ENCODE data around the gene GPX2. TPM values are rescaled to one million over a fixed set of nuclear protein-coding genes. Genes with fewer than 3 reads are reported as not detected.

Gene GPX2
- total RNA-seq, 2 donors from 2014 or later, result 14.3 to 26.7 TPM

DNA sequence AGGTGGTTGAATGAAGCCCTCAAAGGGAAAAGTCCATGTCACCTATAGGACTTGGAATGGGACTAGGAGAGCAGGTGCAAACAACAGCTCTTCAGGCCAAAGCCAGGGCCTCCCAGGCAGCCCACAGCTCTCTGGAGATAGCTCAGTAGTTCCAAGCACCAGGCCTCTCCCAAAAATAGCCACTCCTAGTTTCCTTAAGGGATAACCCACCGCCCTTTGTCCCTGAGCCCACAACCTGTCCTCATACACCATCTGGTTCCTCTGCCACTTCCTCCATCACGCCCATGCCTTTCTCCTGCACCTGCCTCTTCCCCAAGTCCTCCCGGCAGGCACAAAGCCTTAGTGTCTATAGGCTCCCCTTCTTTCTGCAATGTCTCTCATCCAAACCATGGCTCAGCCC, 27.5 kb upstream of the GPX2 start:
- WGBS, 2 donors, result 76 to 87% methylated on average over 3 of the region's 3 CpGs
- no peaks in the 10 kb centered on the region for H3K36me3 ChIP-seq (replicated peaks in 1 of 2; ENCODE audit: insufficient read depth in 1 of 2, low read depth in 2 of 2)
- H3K27ac ChIP-seq, result no peak overlapping the region
- intact Hi-C loops (cut with DNase I), result loop anchor here (10.0 kb wide), 1 partner anchor 145 kb away; no protein-coding TSS in a partner anchor
- DNase-seq (no peak), ATAC-seq (no peak)
- H3K4me3 ChIP-seq, result no peak overlapping the region
- no peaks in the 10 kb centered on the region for H3K27me3 ChIP-seq
- no peaks in the 10 kb centered on the region for H3K9me3 ChIP-seq
- TF ChIP-seq POLR2A (IDR thresholded peaks at IDR 0.05) (no peak), CTCF (IDR thresholded peaks at IDR 0.05) (no peak)
- peaks cover 17% of the 10 kb centered on the region for H3K4me1 ChIP-seq

GRCh38 chr14:64968651-64969050, 26.1 kb upstream of the GPX2 start:
- DNase-seq (no peak), ATAC-seq (no peak)
- intact Hi-C loops (cut with DNase I), result no loop called here
- WGBS, 2 donors, result 82 to 86% methylated on average over 6 of the region's 6 CpGs
- no peaks in the 10 kb centered on the region for H3K9me3 ChIP-seq
- H3K4me3 ChIP-seq, result no peak overlapping the region
- no peak overlapping the region for H3K27ac ChIP-seq
- H3K4me1 ChIP-seq, result peaks cover 17% of the 10 kb centered on the region
- no peaks in the 10 kb centered on the region for H3K36me3 ChIP-seq (replicated peaks in 1 of 2; ENCODE audit: insufficient read depth in 1 of 2, low read depth in 2 of 2)
- TF ChIP-seq CTCF (IDR thresholded peaks at IDR 0.05) (no peak), POLR2A (IDR thresholded peaks at IDR 0.05) (no peak)
- no peaks in the 10 kb centered on the region for H3K27me3 ChIP-seq

GRCh38 chr14:64968167-64968566, 25.6 kb upstream of the GPX2 start:
- H3K27me3 ChIP-seq, result no peaks in the 10 kb centered on the region
- no peak overlapping the region for H3K27ac ChIP-seq
- DNase-seq (no peak), ATAC-seq (no peak)
- 91 to 92% methylated on average over 7 of the region's 7 CpGs for WGBS, 2 donors
- no peaks in the 10 kb centered on the region for H3K9me3 ChIP-seq
- H3K4me1 ChIP-seq, result peaks cover 17% of the 10 kb centered on the region
- intact Hi-C loops (cut with DNase I), result no loop called here
- TF ChIP-seq POLR2A (IDR thresholded peaks at IDR 0.05), result no peak
- H3K4me3 ChIP-seq, result no peak overlapping the region
- H3K36me3 ChIP-seq (replicated peaks in 1 of 2; ENCODE audit: insufficient read depth in 1 of 2, low read depth in 2 of 2), result no peaks in the 10 kb centered on the region

DNA sequence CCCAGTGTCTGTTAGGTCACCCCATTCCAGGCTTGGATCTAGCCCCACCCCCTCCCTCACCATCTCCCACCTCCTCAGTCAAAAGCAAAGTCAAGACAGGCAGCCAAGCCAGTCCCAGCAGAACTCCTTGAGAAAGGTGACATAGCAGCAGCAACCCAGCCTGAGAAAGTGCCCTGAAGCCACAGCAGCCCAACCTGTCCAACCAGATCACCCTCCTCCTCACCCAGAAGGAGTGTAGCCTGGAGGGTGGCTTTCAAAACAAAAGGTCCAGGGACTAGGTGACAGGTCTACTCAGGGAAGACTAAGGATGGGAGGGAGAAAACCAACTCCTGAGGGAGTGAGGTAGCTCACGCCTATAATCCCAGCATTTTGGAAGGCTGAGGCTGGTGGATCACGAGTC, 24.4 kb upstream of the GPX2 start:
- no peak for DNase-seq
- Histone ChIP-seq H3K36me3 (replicated peaks in 1 of 2; ENCODE audit: insufficient read depth in 1 of 2, low read depth in 2 of 2) (no peaks in the 10 kb centered on the region), H3K27me3 (no peaks in the 10 kb centered on the region), H3K4me1 (peaks cover 11% of the 10 kb centered on the region), H3K9me3 (no peaks in the 10 kb centered on the region), H3K27ac (no peak overlapping the region), H3K4me3 (no peak overlapping the region)
- intact Hi-C loops (cut with DNase I), result no loop called here
- no peak for ATAC-seq
- 60 to 97% methylated on average over 2 of the region's 2 CpGs for WGBS, 2 donors
- no peak for TF ChIP-seq CTCF (IDR thresholded peaks at IDR 0.05)

DNA sequence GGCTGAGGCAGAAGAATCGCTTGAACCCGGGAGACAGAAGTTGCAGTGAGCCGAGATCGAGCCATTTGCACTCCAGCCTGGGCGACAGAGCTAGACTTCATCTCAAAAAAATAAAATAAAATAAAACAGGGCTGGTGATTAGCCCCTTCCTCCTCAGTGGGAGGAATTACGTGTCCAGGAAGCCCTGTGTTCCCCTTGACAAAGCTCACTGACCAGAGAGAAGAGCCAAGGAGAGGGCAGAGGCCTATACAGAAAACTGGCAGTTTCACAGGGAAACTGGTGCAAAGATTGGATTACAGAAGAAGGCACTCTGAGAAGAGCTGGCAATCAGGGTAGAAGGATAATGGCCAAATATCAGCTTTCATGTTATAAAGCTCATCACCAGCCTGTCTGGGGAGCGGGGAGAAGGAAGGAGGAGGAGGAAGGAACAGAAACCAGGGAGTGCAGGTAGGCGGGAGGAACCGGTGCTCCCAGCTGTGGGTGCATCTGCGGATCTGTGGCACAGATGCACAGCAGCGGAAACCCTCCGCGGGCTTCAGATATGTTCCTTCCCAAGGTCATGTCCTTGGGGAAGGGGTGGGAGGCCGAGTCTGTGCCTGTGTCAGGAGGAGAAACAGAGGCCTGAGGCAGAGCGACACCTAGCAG, 22.9 kb upstream of the GPX2 start:
- TF ChIP-seq POLR2A (IDR thresholded peaks at IDR 0.05) (no peak), CTCF (IDR thresholded peaks at IDR 0.05) (no peak)
- WGBS, 2 donors, result 78 to 81% methylated on average over 15 of the region's 15 CpGs
- peaks cover 8% of the 10 kb centered on the region for H3K4me1 ChIP-seq
- H3K9me3 ChIP-seq, result no peaks in the 10 kb centered on the region
- no peak overlapping the region for H3K27ac ChIP-seq
- no peaks in the 10 kb centered on the region for H3K27me3 ChIP-seq
- no peak for DNase-seq
- H3K4me3 ChIP-seq, result no peak overlapping the region
- ATAC-seq, result no peak
- H3K36me3 ChIP-seq (replicated peaks in 1 of 2; ENCODE audit: insufficient read depth in 1 of 2, low read depth in 2 of 2), result no peaks in the 10 kb centered on the region
- intact Hi-C loops (cut with DNase I), result no loop called here
